Measurements from ENCODE around the gene ZBTB22.

DNA sequence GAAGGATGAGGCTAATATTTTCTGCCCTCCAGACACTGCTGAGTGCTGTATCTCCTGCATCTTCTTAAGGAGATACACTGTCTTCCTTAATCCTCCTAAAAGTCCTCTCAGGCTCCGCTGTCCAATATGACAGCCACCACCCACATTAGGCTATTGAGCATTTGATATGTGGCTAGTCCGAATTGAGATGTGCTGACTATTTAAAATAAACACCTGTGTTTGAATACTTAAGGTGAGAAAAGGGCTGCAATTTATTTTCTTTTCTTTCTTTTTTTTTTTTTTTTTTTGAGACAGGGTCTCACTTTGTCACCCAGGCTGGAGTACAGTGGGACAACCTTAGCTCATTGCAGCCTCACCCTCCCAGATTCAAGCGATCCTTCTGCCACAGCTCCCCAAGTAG lies 15.7 kb downstream of the ZBTB22 start:
- TF ChIP-seq GATA2 (IDR thresholded peaks at IDR 0.05; ENCODE audit: low read depth, low read length) (no peak), GATA3 (IDR thresholded peaks at IDR 0.05; ENCODE audit: low read depth, low read length) (no peak)

Data from SH-SY5Y (cell line).